H9 (cell line): Measurements from ENCODE around the gene PCGF6. TPM values are rescaled to one million over a fixed set of nuclear protein-coding genes. Genes with fewer than 3 reads are reported as not detected.

Experiments used
- DNase-seq: peaks from one replicate; pipeline ENCODE4 v3.0.0-alpha.2; 2017
- H2AFZ ChIP-seq: one replicate; pipeline ENCODE4 v1.6.1; 2013; ENCODE audit warnings: mild to moderate bottlenecking, low read length, control low read depth, moderate library complexity
- H2AK5ac ChIP-seq: 2 replicates; pipeline ENCODE4 v1.6.1; 2013; ENCODE audit warnings: low read length, control low read depth, mixed read lengths; ENCODE audit not compliant: insufficient read length
- H2BK120ac ChIP-seq: one replicate; pipeline ENCODE4 v1.6.1; 2013; ENCODE audit warnings: low read depth, mild to moderate bottlenecking, low read length, control low read depth, inconsistent platforms; ENCODE audit not compliant: poor library complexity, severe bottlenecking
- H2BK12ac ChIP-seq: 2 replicates; pipeline ENCODE4 v1.6.1; 2013; ENCODE audit warnings: low read length, control low read depth, mixed read lengths, low read depth; ENCODE audit not compliant: insufficient read length
- H2BK15ac ChIP-seq: 2 replicates; pipeline ENCODE4 v1.6.1; 2013; ENCODE audit warnings: low read depth, low read length, control low read depth
- H2BK20ac ChIP-seq: one replicate; pipeline ENCODE4 v1.6.1; 2013; ENCODE audit warnings: low read depth, mild to moderate bottlenecking, low read length, control low read depth, inconsistent platforms; ENCODE audit not compliant: poor library complexity, severe bottlenecking
- H2BK5ac ChIP-seq: 2 replicates; pipeline ENCODE4 v1.6.1; 2013; ENCODE audit warnings: low read length, control low read depth, mixed read lengths; ENCODE audit not compliant: insufficient read length
- H3K14ac ChIP-seq: 2 replicates; pipeline ENCODE4 v1.6.1; 2013; ENCODE audit warnings: low read length, control low read depth; ENCODE audit not compliant: insufficient read depth
- H3K18ac ChIP-seq: 2 replicates; pipeline ENCODE4 v1.6.1; 2013; ENCODE audit warnings: low read depth, mild to moderate bottlenecking, mixed read lengths, low read length, control low read depth; ENCODE audit not compliant: insufficient read length
- H3K23ac ChIP-seq: 2 replicates; pipeline ENCODE4 v1.6.1; 2013; ENCODE audit warnings: low read length, control low read depth, mixed read lengths, low read depth; ENCODE audit not compliant: insufficient read length
- H3K23me2 ChIP-seq: 2 replicates; pipeline ENCODE4 v1.6.1; 2013; ENCODE audit warnings: low read depth, mild to moderate bottlenecking, mixed read lengths, low read length, control low read depth; ENCODE audit not compliant: insufficient read length, poor library complexity, severe bottlenecking
- H3K27ac ChIP-seq: 2 replicates; pipeline ENCODE4 v1.5.1; 2013; ENCODE audit warnings: low read length, control low read depth, mixed read lengths, low read depth; ENCODE audit not compliant: insufficient read length
- H3K27me3 ChIP-seq: 2 replicates; pipeline ENCODE4 v1.6.1; 2013; ENCODE audit warnings: low read length, control low read depth, inconsistent platforms; ENCODE audit not compliant: insufficient read depth
- H3K4ac ChIP-seq: 2 replicates; pipeline ENCODE4 v1.6.1; 2013; ENCODE audit warnings: low read depth, mild to moderate bottlenecking, control low read depth, inconsistent platforms, low read length, moderate library complexity
- H3K4me1 ChIP-seq: 2 replicates; pipeline ENCODE4 v1.6.1; 2013; ENCODE audit warnings: low read length, control low read depth, inconsistent platforms; ENCODE audit not compliant: insufficient read depth
- H3K4me2 ChIP-seq: 2 replicates; pipeline ENCODE4 v1.6.1; 2013; ENCODE audit warnings: low read length, control low read depth, mixed read lengths; ENCODE audit not compliant: insufficient read length, insufficient read depth
- H3K56ac ChIP-seq: 2 replicates; pipeline ENCODE4 v1.6.1; 2013; ENCODE audit warnings: low read depth, mild to moderate bottlenecking, mixed read lengths, low read length, control low read depth; ENCODE audit not compliant: insufficient read length
- H3K79me1 ChIP-seq: 2 replicates; pipeline ENCODE4 v1.6.1; 2013; ENCODE audit warnings: low read depth, mild to moderate bottlenecking, moderate library complexity, low read length, control low read depth, inconsistent platforms; ENCODE audit not compliant: insufficient read depth, poor library complexity, severe bottlenecking
- H3K79me2 ChIP-seq: 2 replicates; pipeline ENCODE4 v1.6.1; 2013; ENCODE audit warnings: low read length, control low read depth, inconsistent platforms; ENCODE audit not compliant: insufficient read depth
- H3K9ac ChIP-seq: 2 replicates; pipeline ENCODE4 v1.6.1; 2013; ENCODE audit warnings: low read length, control low read depth, mixed read lengths; ENCODE audit not compliant: insufficient read length; ENCODE audit errors: extremely low read depth
- H3K9me3 ChIP-seq: one replicate; pipeline ENCODE4 v1.6.1; 2013; ENCODE audit warnings: low read depth, low read length, inconsistent platforms; ENCODE audit not compliant: control insufficient read depth
- H3T11ph ChIP-seq: one replicate; pipeline ENCODE4 v1.6.1; 2013; ENCODE audit warnings: mild to moderate bottlenecking, low read length, control low read depth, inconsistent platforms
- H4K20me1 ChIP-seq: one replicate; pipeline ENCODE4 v1.6.1; 2013; ENCODE audit not compliant: control insufficient read depth, insufficient read length, insufficient read depth
- H4K5ac ChIP-seq: 2 replicates; pipeline ENCODE4 v1.6.1; 2013; ENCODE audit warnings: low read depth, mild to moderate bottlenecking, mixed read lengths, low read length, control low read depth; ENCODE audit not compliant: insufficient read length
- H4K8ac ChIP-seq: replicated peaks from 2 replicates; pipeline ENCODE4 v1.6.1; 2013; ENCODE audit warnings: low read length, control low read depth, mixed read lengths, low read depth; ENCODE audit not compliant: insufficient read length
- H4K91ac ChIP-seq: 2 replicates; pipeline ENCODE4 v1.6.1; 2013; ENCODE audit warnings: low read depth, mild to moderate bottlenecking, moderate library complexity, mixed read lengths, low read length, control low read depth; ENCODE audit not compliant: insufficient read length
- H3K27ac Mint-ChIP-seq, 3 experiments: 2 replicates in 2 of 3; 3 replicates in 1 of 3; pipeline ENCODE4 v1.8.0; 2020 to 2021; ENCODE audit warnings: mixed read lengths in 3 of 3, mild to moderate bottlenecking in 1 of 3, moderate library complexity in 1 of 3
- H3K27me3 Mint-ChIP-seq: 2 replicates; pipeline ENCODE4 v1.8.0; 2021; ENCODE audit warnings: low read depth, mild to moderate bottlenecking, moderate library complexity, mixed read lengths
- H3K36me3 Mint-ChIP-seq, 3 experiments: 2 replicates in 2 of 3; 3 replicates in 1 of 3; pipeline ENCODE4 v1.8.0; 2020 to 2021; ENCODE audit warnings: low read depth in 3 of 3, mixed read lengths in 3 of 3; ENCODE audit not compliant: insufficient read depth in 1 of 3
- H3K4me1 Mint-ChIP-seq, 2 experiments: 2 replicates each; pipeline ENCODE4 v1.8.0; 2020; ENCODE audit warnings: mixed read lengths in 2 of 2
- H3K4me3 Mint-ChIP-seq, 2 experiments: 2 replicates in 1 of 2; 3 replicates in 1 of 2; pipeline ENCODE4 v1.8.0; 2020 to 2021; ENCODE audit warnings: mild to moderate bottlenecking in 2 of 2, mixed read lengths in 2 of 2, moderate library complexity in 1 of 2
- H3K9me3 Mint-ChIP-seq, 2 experiments: 2 replicates in 1 of 2; 3 replicates in 1 of 2; pipeline ENCODE4 v1.8.0; 2020; ENCODE audit warnings: mild to moderate bottlenecking in 2 of 2, mixed read lengths in 2 of 2, moderate library complexity in 1 of 2
- CTCF ChIP-seq: fragments of 200-600 bp; sonication (generic); conservative IDR thresholded peaks from 3 replicates; pipeline ENCODE4 v1.8.0; 2021; ENCODE audit warnings: antibody characterized with exemption, mild to moderate bottlenecking
- WGBS: extraction: QIAGEN DNeasy Blood & Tissue Kit; methylation state at CpG from one replicate; pipeline ENCODE4 v1.1.7; 2013; ENCODE audit warnings: missing lambda C conversion rate, low lambda C conversion rate, mixed read lengths; ENCODE audit not compliant: insufficient read length; ENCODE audit errors: extremely low coverage; 5-methylcytosine and 5-hydroxymethylcytosine counted together
- total RNA-seq: library from RNA; stranded (reverse); gene quantifications from 2 replicates; pipeline ENCODE4 v1.2.1, GENCODE V29; 2021

The PCGF6 gene
- total RNA-seq, 1 experiment from 2014 or later = 23.5 TPM

GRCh38 chr10:103373544-103373943, 22.6 kb upstream of the PCGF6 start:
- no peak overlapping the region for H4K8ac ChIP-seq
- no peak overlapping the region for H3K4me3 Mint-ChIP-seq

More at GRCh38 chr10:103373544-103373943, 22.6 kb upstream of the PCGF6 start:
- no peak for DNase-seq
- no peak for TF ChIP-seq CTCF
- H3K9ac ChIP-seq = no peak overlapping the region
- H3K4me2 ChIP-seq = no peak overlapping the region
- Mint-ChIP-seq H3K27me3 (no peaks in the 10 kb centered on the region), H3K27ac (no peak overlapping the region; a peak in 2 of 7 replicates), H3K9me3 (no peaks in the 10 kb centered on the region), H3K4me1 (peaks cover 2 to 7% of the 10 kb centered on the region in 2 experiments; a peak in 2 of 4 replicates), H3K36me3 (peaks cover 10 to 29% (median 15%) of the 10 kb centered on the region in 3 experiments; a peak in 5 of 7 replicates)
- no peaks in the 10 kb centered on the region for H3K27me3 ChIP-seq
- no peak overlapping the region for H2BK15ac ChIP-seq
- no peak overlapping the region for H2AK5ac ChIP-seq
- H3K23ac ChIP-seq = no peak overlapping the region
- no peak overlapping the region for H2BK5ac ChIP-seq
- no CpG with 5 or more reads among the region's 3 CpGs for WGBS
- no peak overlapping the region for H2BK12ac ChIP-seq
- H4K91ac ChIP-seq = no peak overlapping the region
- H3K79me2 ChIP-seq = no peaks in the 10 kb centered on the region
- H3K18ac ChIP-seq = no peak overlapping the region
- H3K9me3 ChIP-seq = no peaks in the 10 kb centered on the region
- no peak overlapping the region for H3T11ph ChIP-seq
- H2BK120ac ChIP-seq = no peak overlapping the region
- H2BK20ac ChIP-seq = no peak overlapping the region
- no peak overlapping the region for H3K4ac ChIP-seq
- no peak overlapping the region for H4K5ac ChIP-seq
- no peaks in the 10 kb centered on the region for H3K79me1 ChIP-seq
- no peak overlapping the region for H2AFZ ChIP-seq
- H3K14ac ChIP-seq = no peak overlapping the region
- no peaks in the 10 kb centered on the region for H3K4me1 ChIP-seq
- no peaks in the 10 kb centered on the region for H4K20me1 ChIP-seq
- peaks cover 3% of the 10 kb centered on the region for H3K23me2 ChIP-seq
- H3K27ac ChIP-seq = no peak overlapping the region
- H3K56ac ChIP-seq = no peak overlapping the region
